VCaP (cell line): ENCODE measurements around the gene KCNS3.

Experiments
- H3K27ac ChIP-seq: fragments of 450-650 bp; 2 replicates; pipeline ENCODE4 v1.5.1; 2017
- TF ChIP-seq, protein P1 (sequence below): fragments of 450-650 bp; conservative IDR thresholded peaks from 2 replicates; pipeline ENCODE4 v1.5.1; 2017; ENCODE audit warnings: mild to moderate bottlenecking, moderate library complexity

KCNS3 gene

DNA sequence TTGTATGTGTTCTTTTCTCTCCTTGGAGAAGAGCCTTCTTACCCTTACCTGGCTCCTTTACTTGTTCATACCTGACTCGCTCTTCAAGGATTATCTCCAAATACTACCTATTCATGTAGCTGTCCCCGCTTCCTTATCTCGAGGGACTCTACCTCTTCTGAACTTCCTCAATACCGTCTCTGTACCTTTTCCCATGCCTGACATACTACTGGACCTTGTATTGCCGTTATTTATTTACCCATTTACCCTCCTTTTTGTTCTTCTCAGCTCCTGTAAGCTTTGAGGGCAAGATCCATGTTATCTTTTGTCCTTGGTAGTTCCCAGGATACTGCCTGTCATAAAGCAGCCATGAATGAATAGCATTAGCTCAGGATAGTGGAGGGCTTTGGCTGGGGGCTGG is 32.5 kb downstream of the KCNS3 start:
- TF ChIP-seq, protein P1, sequence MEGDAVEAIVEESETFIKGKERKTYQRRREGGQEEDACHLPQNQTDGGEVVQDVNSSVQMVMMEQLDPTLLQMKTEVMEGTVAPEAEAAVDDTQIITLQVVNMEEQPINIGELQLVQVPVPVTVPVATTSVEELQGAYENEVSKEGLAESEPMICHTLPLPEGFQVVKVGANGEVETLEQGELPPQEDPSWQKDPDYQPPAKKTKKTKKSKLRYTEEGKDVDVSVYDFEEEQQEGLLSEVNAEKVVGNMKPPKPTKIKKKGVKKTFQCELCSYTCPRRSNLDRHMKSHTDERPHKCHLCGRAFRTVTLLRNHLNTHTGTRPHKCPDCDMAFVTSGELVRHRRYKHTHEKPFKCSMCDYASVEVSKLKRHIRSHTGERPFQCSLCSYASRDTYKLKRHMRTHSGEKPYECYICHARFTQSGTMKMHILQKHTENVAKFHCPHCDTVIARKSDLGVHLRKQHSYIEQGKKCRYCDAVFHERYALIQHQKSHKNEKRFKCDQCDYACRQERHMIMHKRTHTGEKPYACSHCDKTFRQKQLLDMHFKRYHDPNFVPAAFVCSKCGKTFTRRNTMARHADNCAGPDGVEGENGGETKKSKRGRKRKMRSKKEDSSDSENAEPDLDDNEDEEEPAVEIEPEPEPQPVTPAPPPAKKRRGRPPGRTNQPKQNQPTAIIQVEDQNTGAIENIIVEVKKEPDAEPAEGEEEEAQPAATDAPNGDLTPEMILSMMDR = no peak
- H3K27ac ChIP-seq = no peak overlapping the region

DNA sequence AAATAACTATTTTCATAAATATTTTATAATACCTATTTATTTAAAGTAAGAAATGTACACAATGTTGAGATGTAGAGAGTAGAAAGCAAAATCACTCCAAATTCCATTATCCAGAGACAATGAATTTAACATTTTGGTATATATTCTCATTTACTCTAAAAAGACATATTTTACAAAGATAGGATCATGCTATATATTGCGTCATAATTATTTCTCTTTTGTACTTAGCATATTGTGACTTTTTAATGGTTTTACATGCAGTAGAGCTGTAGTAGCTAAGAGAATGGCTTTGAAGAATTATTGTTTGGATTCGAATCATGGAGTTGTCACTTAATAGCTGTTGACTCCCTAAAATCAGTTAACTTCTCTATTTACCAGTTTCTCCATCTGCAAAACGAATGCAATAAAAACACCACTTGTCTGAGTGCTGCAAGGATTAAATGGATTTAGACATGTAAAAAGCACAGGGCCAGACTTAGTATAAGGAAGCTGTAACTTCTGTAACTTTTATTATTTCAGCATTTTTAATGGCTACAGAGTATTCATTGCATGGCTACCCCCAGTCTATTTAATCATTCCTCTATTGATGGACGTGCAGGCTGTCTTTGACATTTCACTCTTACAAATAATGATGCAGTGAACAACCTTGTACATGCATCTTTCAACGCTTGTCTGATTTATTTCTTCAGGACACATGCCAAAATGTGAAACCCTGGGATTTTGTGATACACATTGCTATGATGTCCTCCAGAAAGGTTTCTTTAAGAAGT is 33.2 kb downstream of the KCNS3 start:
- no peak overlapping the region for H3K27ac ChIP-seq
- TF ChIP-seq, protein P1 = no peak

DNA sequence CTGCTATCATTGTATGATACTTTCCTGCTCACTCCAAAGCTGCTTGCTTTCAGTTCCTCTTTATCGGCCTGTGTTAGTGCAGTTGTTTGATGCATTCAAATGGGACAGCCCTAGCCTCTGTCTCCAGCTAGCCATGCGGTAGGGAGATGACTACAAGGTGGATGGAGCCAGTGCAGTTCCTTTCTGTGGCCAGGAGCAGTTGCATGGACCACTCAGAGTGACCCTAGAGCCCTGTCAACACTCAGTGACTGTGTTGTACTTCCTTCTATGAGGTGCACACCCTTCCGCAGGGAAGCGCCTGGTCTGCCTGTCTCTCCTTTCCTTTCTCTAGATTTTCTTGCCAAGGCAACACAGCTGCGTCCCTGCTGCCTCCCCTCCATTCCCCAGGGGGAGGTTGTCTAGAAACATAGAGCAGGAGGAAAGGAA is 33.8 kb downstream of the KCNS3 start:
- TF ChIP-seq, protein P1 = no peak
- H3K27ac ChIP-seq = no peak overlapping the region

DNA sequence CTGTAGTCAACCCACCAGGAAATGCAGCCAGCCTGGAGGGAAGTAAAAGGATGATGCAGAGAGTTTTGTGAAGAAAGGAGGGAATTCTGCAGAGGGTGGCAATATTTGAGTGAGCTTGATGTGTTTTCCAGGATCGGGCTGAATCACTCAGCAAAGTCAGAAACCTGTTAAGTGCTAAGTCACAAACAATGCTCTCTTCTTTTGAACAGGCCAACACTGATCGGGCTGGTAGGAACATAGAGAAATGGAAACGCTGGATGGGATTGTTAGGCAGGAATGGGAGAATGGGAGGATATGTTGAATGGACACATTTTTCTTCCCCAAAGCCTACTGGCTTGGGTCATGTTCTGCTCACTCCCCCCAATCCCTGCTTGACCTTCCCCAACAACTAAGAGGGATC is 36.6 kb downstream of the KCNS3 start:
- no peak overlapping the region for H3K27ac ChIP-seq
- TF ChIP-seq, protein P1 = no peak

DNA sequence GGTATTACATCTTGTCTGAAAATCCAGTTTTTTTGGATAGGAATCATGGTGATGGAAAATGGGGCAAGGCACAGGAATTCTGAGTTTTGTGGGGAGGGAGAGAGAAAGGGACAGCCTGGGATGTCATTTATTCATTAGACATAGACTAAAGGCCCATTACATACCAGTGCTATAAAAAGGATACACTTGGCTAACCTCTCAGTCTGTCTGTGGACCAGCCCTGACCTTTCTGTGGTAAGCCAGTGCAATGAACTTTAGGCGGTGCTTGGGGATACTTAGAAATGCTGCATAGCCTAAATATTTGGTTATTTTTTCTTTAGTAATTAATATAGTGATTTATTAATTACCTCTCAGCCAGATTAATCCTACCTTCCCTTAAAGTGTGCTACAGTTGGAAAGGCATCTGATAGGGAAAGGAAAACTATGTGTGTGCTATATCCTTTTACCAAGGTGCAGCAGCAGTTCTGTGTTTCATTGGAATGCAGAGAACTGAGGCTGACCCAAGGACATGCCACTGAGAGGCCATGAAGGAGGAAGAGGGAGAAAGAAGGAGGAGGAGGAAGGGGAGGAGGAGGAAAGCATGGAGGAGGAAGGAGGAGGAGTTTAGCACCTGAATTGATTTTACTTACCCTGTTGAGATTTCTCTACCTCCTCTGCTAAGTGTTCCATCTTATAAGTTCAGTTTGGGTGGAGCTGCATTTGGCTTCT is 37.5 kb downstream of the KCNS3 start:
- TF ChIP-seq, protein P1 = no peak

DNA sequence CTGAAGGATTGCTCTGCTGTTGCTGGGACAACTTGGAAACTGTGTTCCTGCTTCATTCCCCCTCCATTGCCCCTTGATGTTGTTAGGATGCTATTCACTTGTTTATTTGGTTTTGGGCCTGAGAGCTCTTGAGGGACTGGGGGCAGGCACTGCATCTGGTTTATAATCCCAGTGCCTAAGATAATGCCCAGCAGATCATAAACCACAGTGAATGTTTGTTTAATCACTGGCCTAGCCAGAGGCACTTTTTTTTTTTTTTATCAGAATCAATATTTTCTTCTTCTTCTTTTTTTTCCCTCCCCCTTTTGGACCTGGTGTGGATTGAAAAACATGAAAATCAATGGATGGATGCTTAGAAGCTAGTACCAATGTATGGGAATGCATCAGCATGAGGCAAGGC is 38.1 kb downstream of the KCNS3 start:
- peak overlapping the region; percentile 59 for H3K27ac ChIP-seq
- TF ChIP-seq, protein P1 = no peak

More for the DNA sequence above, 37.5 kb downstream of the KCNS3 start:
- peak overlapping the region; percentile 59 for H3K27ac ChIP-seq

DNA sequence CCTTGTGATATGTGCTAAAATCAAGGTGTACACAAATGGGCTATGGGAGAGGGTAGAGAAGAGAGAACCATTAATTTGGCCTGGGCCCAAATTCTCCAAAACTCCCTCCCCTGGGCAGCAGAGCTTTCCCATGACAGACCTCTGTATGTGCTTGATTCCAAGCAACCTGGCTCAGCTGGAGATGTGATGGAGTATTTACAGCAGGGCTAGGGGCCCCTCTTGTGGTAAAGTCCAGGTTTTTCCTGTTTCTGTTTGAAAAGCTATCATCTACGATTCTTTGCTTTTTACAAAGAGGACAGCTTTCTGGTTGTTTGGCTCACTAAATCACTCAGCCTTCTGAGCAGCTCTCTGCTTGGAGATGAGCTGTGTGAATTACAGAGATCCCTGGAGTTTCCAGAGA is 40.3 kb downstream of the KCNS3 start:
- H3K27ac ChIP-seq = no peak overlapping the region
- TF ChIP-seq, protein P1 = peak; percentile 30
